Measurements from ENCODE around the gene MYH14.

DNA sequence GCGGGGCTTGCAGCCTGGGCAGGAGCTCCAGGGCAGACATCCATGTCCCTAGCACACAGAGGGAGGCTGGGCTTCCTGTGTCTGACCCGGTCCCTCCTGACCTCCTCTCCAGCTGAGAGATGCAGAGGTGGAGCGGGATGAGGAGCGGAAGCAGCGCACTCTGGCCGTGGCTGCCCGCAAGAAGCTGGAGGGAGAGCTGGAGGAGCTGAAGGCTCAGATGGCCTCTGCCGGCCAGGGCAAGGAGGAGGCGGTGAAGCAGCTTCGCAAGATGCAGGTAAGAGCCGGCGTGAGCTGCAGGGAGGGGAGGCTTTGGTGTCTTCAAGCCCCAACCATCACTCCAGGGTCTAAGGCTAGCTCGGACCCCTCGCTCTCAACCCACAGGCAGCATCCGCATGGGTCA lies 87.4 kb downstream of the MYH14 start:
- TF ChIP-seq, protein P1, sequence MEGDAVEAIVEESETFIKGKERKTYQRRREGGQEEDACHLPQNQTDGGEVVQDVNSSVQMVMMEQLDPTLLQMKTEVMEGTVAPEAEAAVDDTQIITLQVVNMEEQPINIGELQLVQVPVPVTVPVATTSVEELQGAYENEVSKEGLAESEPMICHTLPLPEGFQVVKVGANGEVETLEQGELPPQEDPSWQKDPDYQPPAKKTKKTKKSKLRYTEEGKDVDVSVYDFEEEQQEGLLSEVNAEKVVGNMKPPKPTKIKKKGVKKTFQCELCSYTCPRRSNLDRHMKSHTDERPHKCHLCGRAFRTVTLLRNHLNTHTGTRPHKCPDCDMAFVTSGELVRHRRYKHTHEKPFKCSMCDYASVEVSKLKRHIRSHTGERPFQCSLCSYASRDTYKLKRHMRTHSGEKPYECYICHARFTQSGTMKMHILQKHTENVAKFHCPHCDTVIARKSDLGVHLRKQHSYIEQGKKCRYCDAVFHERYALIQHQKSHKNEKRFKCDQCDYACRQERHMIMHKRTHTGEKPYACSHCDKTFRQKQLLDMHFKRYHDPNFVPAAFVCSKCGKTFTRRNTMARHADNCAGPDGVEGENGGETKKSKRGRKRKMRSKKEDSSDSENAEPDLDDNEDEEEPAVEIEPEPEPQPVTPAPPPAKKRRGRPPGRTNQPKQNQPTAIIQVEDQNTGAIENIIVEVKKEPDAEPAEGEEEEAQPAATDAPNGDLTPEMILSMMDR (IDR thresholded peaks at IDR 0.05): no peak
- TF ChIP-seq POLR2A (IDR thresholded peaks at IDR 0.05): no peak
